A549 (cell line): ENCODE results near the gene CACNA2D2.

Experiments used
- BHLHE40 ChIP-seq: IDR thresholded peaks from 2 replicates; pipeline ENCODE4 v1.6.1; 2012; ENCODE audit warnings: low read depth, low read length, inconsistent platforms
- CTCF ChIP-seq: fragments of >200 bp; sonication (Bioruptor Twin); formaldehyde crosslinking; IDR thresholded peaks from 3 replicates; pipeline ENCODE4 v1.5.1; 2016
- EP300 ChIP-seq, 2 experiments: fragments of >200 bp; sonication (Bioruptor Twin); formaldehyde crosslinking; IDR thresholded peaks; 2 replicates in 1 of 2; 3 replicates in 1 of 2; pipeline ENCODE4 v1.6.1; 2016 to 2017
- HOXA7 ChIP-seq: fragments of 250-450 bp; sonication (Bioruptor Pico); IDR thresholded peaks from 2 replicates; pipeline ENCODE4 v1.5.0; 2020; ENCODE audit warnings: mild to moderate bottlenecking, moderate library complexity
- HOXB5 ChIP-seq: fragments of 250-450 bp; sonication (Bioruptor Pico); IDR thresholded peaks from 2 replicates; pipeline ENCODE4 v1.5.0; 2020; ENCODE audit warnings: mild to moderate bottlenecking, moderate library complexity
- MAFK ChIP-seq: fragments of 450-650 bp; IDR thresholded peaks from 2 replicates; pipeline ENCODE4 v1.6.1; 2014; ENCODE audit not compliant: partially characterized antibody

- TF ChIP-seq CTCF (no peak), EP300 (IDR thresholded peaks at IDR 0.05) (no peak), HOXB5 (CRISPR knock-in tag) (no peak), BHLHE40 (no peak), HOXA7 (no peak), MAFK (no peak)
Measured at GRCh38 chr3:50508821-50509220, 5.4 kb upstream of the CACNA2D2 start.
